Esophagus mucosa (tissue), 1 donor: Measurements from ENCODE around the gene ST6GAL1. TPM values are rescaled to one million over a fixed set of nuclear protein-coding genes. Genes with fewer than 3 reads are reported as not detected.
A peak's percentile ranks its signal among the peaks of the same experiment; 100 is the strongest.
"Not testable (repeated sequence)": the region's sequence is repeated elsewhere in the genome, so short reads cannot be mapped to it uniquely, and the experiment has no call there.

ENCODE experiments used
- ATAC-seq: fragments of 200-7000 bp; cut with Tn5 transposase; one replicate; pipeline ENCODE4 v1.9.1; 2020
- total RNA-seq: library from RNA; stranded (reverse); gene quantifications from one replicate; pipeline ENCODE4 v1.2.4, GENCODE V29; 2023
- donor health status: DM: yes; HTN: yes; CAD: no.

Gene ST6GAL1
- total RNA-seq, 1 donor from 2014 or later, result 13.2 TPM

GRCh38 chr3:187054433-187054832 lies 124.1 kb downstream of the ST6GAL1 start:
- not testable (repeated sequence) for ATAC-seq

GRCh38 chr3:187057803-187058202 lies 127.5 kb downstream of the ST6GAL1 start:
- not testable (repeated sequence) for ATAC-seq

GRCh38 chr3:187061748-187062147 lies 131.4 kb downstream of the ST6GAL1 start:
- ATAC-seq, result no peak

- ATAC-seq, result no peak
Observed at GRCh38 chr3:187062526-187063177, 132.3 kb downstream of the ST6GAL1 start.

- peak; percentile 62 for ATAC-seq
Observed at GRCh38 chr3:187063286-187064121, 133.2 kb downstream of the ST6GAL1 start.

GRCh38 chr3:187064210-187065115 lies 134.1 kb downstream of the ST6GAL1 start:
- peak; percentile 60 for ATAC-seq

- ATAC-seq, result peak; percentile 35
Observed at GRCh38 chr3:187066228-187066995, 136.1 kb downstream of the ST6GAL1 start.

- no peak for ATAC-seq
Observed at GRCh38 chr3:187068787-187069186, 138.5 kb downstream of the ST6GAL1 start.

GRCh38 chr3:187069857-187070516 lies 139.7 kb downstream of the ST6GAL1 start:
- no peak for ATAC-seq

GRCh38 chr3:187072102-187072501 lies 141.8 kb downstream of the ST6GAL1 start:
- ATAC-seq, result peak; percentile 15

- peak; percentile 31 for ATAC-seq
Observed at GRCh38 chr3:187072511-187072910, 142.2 kb downstream of the ST6GAL1 start.

- no peak for ATAC-seq
Observed at GRCh38 chr3:187073581-187074098, 143.3 kb downstream of the ST6GAL1 start.

GRCh38 chr3:187074846-187075245 lies 144.5 kb downstream of the ST6GAL1 start:
- no peak for ATAC-seq

GRCh38 chr3:187076297-187076696 lies 146.0 kb downstream of the ST6GAL1 start:
- no peak for ATAC-seq

- no peak for ATAC-seq
Observed at GRCh38 chr3:187077085-187077484, 146.8 kb downstream of the ST6GAL1 start.

GRCh38 chr3:187077537-187077936 lies 147.2 kb downstream of the ST6GAL1 start:
- no peak for ATAC-seq

- no peak for ATAC-seq
Observed at GRCh38 chr3:187079090-187080022, 149.0 kb downstream of the ST6GAL1 start.

GRCh38 chr3:187080799-187081450 lies 150.6 kb downstream of the ST6GAL1 start:
- ATAC-seq, result no peak

- no peak for ATAC-seq
Observed at GRCh38 chr3:187082758-187083375, 152.5 kb downstream of the ST6GAL1 start.
